ENCODE results near the gene CDK5R1. TPM values are rescaled to one million over a fixed set of nuclear protein-coding genes. Genes with fewer than 3 reads are reported as not detected.

Gene CDK5R1
- total RNA-seq, 4 donors from 2014 or later: 1.3 to 41.2 (median 2.4) TPM

- Histone ChIP-seq H3K27me3 (no peaks in the 10 kb centered on the region), H3K4me3 (no peak overlapping the region), H3K4me1 (peaks cover 0 to 17% (median 11%) of the 10 kb centered on the region in 4 donors), H3K27ac (no peak overlapping the region), H3K9me3 (no peaks in the 10 kb centered on the region), H3K36me3 (no peaks in the 10 kb centered on the region)
- WGBS, 2 donors (ENCODE audit: low coverage in 1 of 2): 78 to 79% methylated on average over 5 to 10 of the region's 10 CpGs
- in situ Hi-C loops (cut with MboI; ENCODE audit: low pct_ligation_motif_present in 1 of 4, low pct_unique_long_range_greater_than_20kb in 1 of 4, low sequenced_read_pairs in 3 of 4): loop anchor here in 2 of 4 donors (25.0 kb wide), 2 partner anchors 273 to 423 kb away; no protein-coding TSS in a partner anchor
- DNase-seq: no peak
- no peak for TF ChIP-seq CTCF (IDR thresholded peaks at IDR 0.05)
- no peak for TF ChIP-seq EP300 (IDR thresholded peaks at IDR 0.05; ENCODE audit: low read depth)
- intact Hi-C loops (cut with DNase I; ENCODE audit: low total_unique reads): loop anchor here (10.0 kb wide), 1 partner anchor 265 kb away; no protein-coding TSS in a partner anchor
These were observed 2.7 kb downstream of the CDK5R1 start for GRCh38 chr17:32489320-32490100.

DNA sequence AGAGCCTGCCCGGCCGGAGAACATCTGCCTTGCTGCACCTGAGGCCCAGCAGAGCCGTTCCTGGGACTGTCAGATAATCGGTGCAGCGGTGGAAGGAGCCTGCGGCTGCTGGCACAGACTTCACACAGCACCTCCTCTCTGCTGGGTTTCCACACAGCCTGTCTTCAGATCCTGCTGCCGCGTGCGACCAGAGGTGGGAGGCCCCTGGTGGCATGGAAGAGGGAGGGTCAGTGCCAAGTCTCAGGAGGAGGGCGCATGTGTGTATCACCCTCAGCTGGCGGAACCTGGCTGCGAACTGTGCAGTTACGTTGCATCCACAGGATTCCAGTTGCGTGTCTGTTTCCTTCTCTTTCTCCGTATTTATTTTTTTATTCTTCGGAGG is 3.3 kb downstream of the CDK5R1 start:
- H3K9me3 ChIP-seq: no peaks in the 10 kb centered on the region

DNA sequence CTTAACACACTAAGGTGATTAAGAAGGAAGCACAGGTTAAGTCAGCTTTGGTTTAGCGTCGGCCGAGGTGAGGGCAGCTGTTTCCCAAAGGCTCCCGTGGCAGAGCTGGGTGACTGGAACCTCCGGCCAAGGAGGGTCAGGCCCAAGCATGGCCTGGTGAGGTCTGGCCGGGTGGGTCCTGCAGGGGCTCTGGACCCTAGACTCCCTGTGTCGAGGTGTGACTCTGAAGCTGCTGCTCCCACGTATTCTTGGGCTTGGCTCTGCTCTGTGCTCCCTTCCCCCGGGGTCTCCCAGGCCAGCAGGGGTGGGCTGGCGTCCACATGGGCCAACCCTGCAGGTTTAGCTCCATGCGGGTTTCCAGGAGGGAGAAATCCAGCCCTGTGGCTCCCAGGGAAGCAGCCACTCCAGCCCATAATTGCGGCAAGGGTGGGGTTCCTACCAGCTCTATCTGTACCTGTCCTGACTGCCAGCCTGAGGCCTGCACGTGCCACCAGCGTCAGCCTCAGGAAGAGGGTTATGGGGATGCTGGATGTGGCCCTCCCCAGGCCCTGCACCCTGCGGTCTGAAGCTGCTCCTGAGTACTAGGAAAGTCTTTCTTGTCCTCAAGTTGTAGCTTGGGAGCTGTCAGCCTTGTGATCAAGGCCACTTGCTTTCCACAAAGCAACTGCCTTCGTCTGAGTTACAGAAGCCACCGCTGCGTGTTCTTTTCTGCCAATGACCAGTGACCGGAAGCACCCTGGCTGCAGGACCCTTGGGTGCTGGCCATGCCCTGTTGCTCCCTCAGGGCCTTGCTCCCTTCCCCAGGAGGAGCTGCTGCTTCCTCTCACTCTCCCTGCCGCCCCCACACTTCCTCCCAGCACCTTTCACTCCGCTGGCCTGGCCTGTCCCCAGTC is 4.8 kb downstream of the CDK5R1 start:
- TF ChIP-seq EP300 (IDR thresholded peaks at IDR 0.05; ENCODE audit: low read depth): no peak
- TF ChIP-seq CTCF (IDR thresholded peaks at IDR 0.05): no peak
- TF ChIP-seq POLR2A (IDR thresholded peaks at IDR 0.05): no peak
- TF ChIP-seq POLR2AphosphoS5 (IDR thresholded peaks at IDR 0.05): no peak
- H3K4me1 ChIP-seq: peaks cover 0 to 11% (median 7%) of the 10 kb centered on the region in 4 donors
- intact Hi-C loops (cut with DNase I; ENCODE audit: low total_unique reads) (no loop called here), in situ Hi-C loops (cut with MboI; ENCODE audit: low pct_ligation_motif_present in 1 of 4, low pct_unique_long_range_greater_than_20kb in 1 of 4, low sequenced_read_pairs in 3 of 4) (loop anchor here in 2 of 4 donors (25.0 kb wide), 2 partner anchors 271 to 421 kb away; no protein-coding TSS in a partner anchor)
- H3K36me3 ChIP-seq: no peaks in the 10 kb centered on the region
- no peak for DNase-seq
- 77 to 81% methylated on average over 3 to 19 of the region's 21 CpGs for WGBS, 2 donors (ENCODE audit: low coverage in 1 of 2)
- H3K27ac ChIP-seq: no peak overlapping the region
- no peak overlapping the region for H3K4me3 ChIP-seq
- no peaks in the 10 kb centered on the region for H3K27me3 ChIP-seq
- no peaks in the 10 kb centered on the region for H3K9me3 ChIP-seq

More for the DNA sequence above, 3.3 kb downstream of the CDK5R1 start:
- intact Hi-C loops (cut with DNase I; ENCODE audit: low total_unique reads): no loop called here
- 65 to 84% methylated on average over 6 to 16 of the region's 16 CpGs for WGBS, 2 donors (ENCODE audit: low coverage in 1 of 2)
- Histone ChIP-seq H3K27me3 (no peaks in the 10 kb centered on the region), H3K27ac (no peak overlapping the region), H3K4me1 (peaks cover 0 to 17% (median 11%) of the 10 kb centered on the region in 4 donors), H3K4me3 (no peak overlapping the region), H3K36me3 (no peaks in the 10 kb centered on the region)
- no peak for TF ChIP-seq POLR2AphosphoS5 (IDR thresholded peaks at IDR 0.05)
- no peak for TF ChIP-seq POLR2A (IDR thresholded peaks at IDR 0.05)
- TF ChIP-seq CTCF (IDR thresholded peaks at IDR 0.05): no peak
- no peak for TF ChIP-seq EP300 (IDR thresholded peaks at IDR 0.05; ENCODE audit: low read depth)
- in situ Hi-C loops (cut with MboI; ENCODE audit: low pct_ligation_motif_present in 1 of 4, low pct_unique_long_range_greater_than_20kb in 1 of 4, low sequenced_read_pairs in 3 of 4): loop anchor here in 2 of 4 donors (25.0 kb wide), 2 partner anchors 272 to 422 kb away; no protein-coding TSS in a partner anchor
- no peak for DNase-seq

- no peak for DNase-seq
- no peaks in the 10 kb centered on the region for H3K27me3 ChIP-seq
- no peak overlapping the region for H3K27ac ChIP-seq
- 78 to 83% methylated on average over 3 to 4 of the region's 4 CpGs for WGBS, 2 donors (ENCODE audit: low coverage in 1 of 2)
- H3K4me3 ChIP-seq: no peak overlapping the region
- H3K4me1 ChIP-seq: peaks cover 0 to 11% (median 7%) of the 10 kb centered on the region in 4 donors
- H3K36me3 ChIP-seq: no peaks in the 10 kb centered on the region
- TF ChIP-seq POLR2AphosphoS5 (IDR thresholded peaks at IDR 0.05): no peak
- TF ChIP-seq CTCF (IDR thresholded peaks at IDR 0.05): no peak
- no peak for TF ChIP-seq EP300 (IDR thresholded peaks at IDR 0.05; ENCODE audit: low read depth)
- TF ChIP-seq POLR2A (IDR thresholded peaks at IDR 0.05): no peak
- H3K9me3 ChIP-seq: no peaks in the 10 kb centered on the region
- in situ Hi-C loops (cut with MboI; ENCODE audit: low pct_ligation_motif_present in 1 of 4, low pct_unique_long_range_greater_than_20kb in 1 of 4, low sequenced_read_pairs in 3 of 4): loop anchor here in 2 of 4 donors (25.0 kb wide), 2 partner anchors 270 to 420 kb away; no protein-coding TSS in a partner anchor
- intact Hi-C loops (cut with DNase I; ENCODE audit: low total_unique reads): no loop called here
These were observed 5.4 kb downstream of the CDK5R1 start for GRCh38 chr17:32492264-32492589.

All from transverse colon (tissue), 4 donors.